K562 (cell line): ENCODE results near the gene TPGS1. TPM values are rescaled to one million over a fixed set of nuclear protein-coding genes. Genes with fewer than 3 reads are reported as not detected.
A peak's percentile ranks its signal among the peaks of the same experiment; 100 is the strongest.

Source experiments
- ARNT ChIP-seq, 2 experiments: fragments of 450-650 bp; IDR thresholded peaks; 2 replicates each; pipeline ENCODE4 v1.6.1; 2016; ENCODE audit warnings: mild to moderate bottlenecking in 1 of 2
- MEIS2 ChIP-seq: fragments of 450-650 bp; IDR thresholded peaks from 2 replicates; pipeline ENCODE4 v1.6.1; 2014; ENCODE audit warnings: mild to moderate bottlenecking; ENCODE audit not compliant: partially characterized antibody
- POLR2B ChIP-seq: fragments of 450-650 bp; IDR thresholded peaks from 2 replicates; pipeline ENCODE4 v1.6.1; 2018; ENCODE audit warnings: low read depth; ENCODE audit not compliant: partially characterized antibody
- RB1 ChIP-seq: fragments of 450-650 bp; IDR thresholded peaks from 2 replicates; pipeline ENCODE4 v1.6.1; 2017; ENCODE audit warnings: low read depth, mild to moderate bottlenecking
- RBM34 ChIP-seq: fragments of 200-400 bp; formaldehyde crosslinking; IDR thresholded peaks from 2 replicates; pipeline ENCODE4 v1.6.1; 2018; ENCODE audit warnings: low read length, borderline replicate concordance; ENCODE audit not compliant: insufficient read depth
- WHSC1 ChIP-seq: IDR thresholded peaks from one replicate; pipeline ENCODE4 v1.6.1; 2012; ENCODE audit warnings: low read length, control low read depth, inconsistent platforms
- ZNF408 ChIP-seq: fragments of 250-450 bp; sonication (Bioruptor Pico); IDR thresholded peaks from 2 replicates; pipeline ENCODE4 v1.4.0; 2020; ENCODE audit warnings: low read depth, mild to moderate bottlenecking, moderate library complexity
- ZNF431 ChIP-seq: sonication (generic); formaldehyde crosslinking; IDR thresholded peaks from 2 replicates; pipeline ENCODE4 v1.8.0; 2022; ENCODE audit warnings: mild to moderate bottlenecking, missing genetic modification reagents
- ZNF592 ChIP-seq: fragments of 450-650 bp; IDR thresholded peaks from 2 replicates; pipeline ENCODE4 v1.6.1; 2017; ENCODE audit warnings: antibody characterized with exemption, mild to moderate bottlenecking
- polyA plus RNA-seq, 8 experiments: library from polyadenylated mRNA; depleted of rRNA in 4 of 8; stranded (reverse) in 5 of 8; unstranded in 3 of 8; fragments of >200 nt; fragmentation: Nextera tagmentation in 2 of 8; fragmentation: Illumina TruSeq in 1 of 8; extraction: Ambion mirVana in 2 of 8; extraction: Trizol in 1 of 8; gene quantifications; 2 replicates each; pipeline versions ENCODE4 v1.2.1 to v1.2.3, GENCODE V29; 2011 to 2014; ENCODE audit warnings: inconsistent platforms in 1 of 8, missing spikeins in 1 of 8
- total RNA-seq, 7 experiments: library from RNA; depleted of rRNA in 6 of 7; stranded (reverse); fragments of >200 nt in 6 of 7; fragmentation: Illumina TruSeq in 2 of 7; extraction: Trizol in 2 of 7; gene quantifications; 2 replicates each; pipeline versions ENCODE4 v1.2.1 to v1.2.3, GENCODE V29; 2011 to 2021; ENCODE audit warnings: low replicate concordance in 1 of 7
- TF ChIP-seq, protein P1 (sequence below), 2 experiments: IDR thresholded peaks; 2 replicates each; pipeline ENCODE4 v1.6.1; 2012; ENCODE audit warnings: improper control_type of control experiment in 2 of 2, low read depth in 2 of 2, low read length in 2 of 2, borderline replicate concordance in 1 of 2
- TF ChIP-seq, protein P2 (sequence below): fragments of 250-450 bp; sonication (Bioruptor Pico); IDR thresholded peaks from 2 replicates; pipeline ENCODE4 v1.4.0; 2020; ENCODE audit warnings: borderline replicate concordance
- TF ChIP-seq, protein P3 (sequence below), 2 experiments: IDR thresholded peaks in 1 of 2; conservative IDR thresholded peaks in 1 of 2; 2 replicates each; pipeline ENCODE4 v1.6.1; 2016; ENCODE audit warnings: low read depth in 2 of 2, mild to moderate bottlenecking in 1 of 2, missing compliant biosample characterization in 1 of 2, missing genetic modification characterization in 1 of 2, moderate library complexity in 1 of 2

The TPGS1 gene
- total and polyA plus RNA-seq, 9 of the 15 experiments (the other 6 are each of a cell fraction or from before 2014, with no cell fraction given): 0.30 to 31.6 (median 1.2) TPM; not detected in 2

DNA sequence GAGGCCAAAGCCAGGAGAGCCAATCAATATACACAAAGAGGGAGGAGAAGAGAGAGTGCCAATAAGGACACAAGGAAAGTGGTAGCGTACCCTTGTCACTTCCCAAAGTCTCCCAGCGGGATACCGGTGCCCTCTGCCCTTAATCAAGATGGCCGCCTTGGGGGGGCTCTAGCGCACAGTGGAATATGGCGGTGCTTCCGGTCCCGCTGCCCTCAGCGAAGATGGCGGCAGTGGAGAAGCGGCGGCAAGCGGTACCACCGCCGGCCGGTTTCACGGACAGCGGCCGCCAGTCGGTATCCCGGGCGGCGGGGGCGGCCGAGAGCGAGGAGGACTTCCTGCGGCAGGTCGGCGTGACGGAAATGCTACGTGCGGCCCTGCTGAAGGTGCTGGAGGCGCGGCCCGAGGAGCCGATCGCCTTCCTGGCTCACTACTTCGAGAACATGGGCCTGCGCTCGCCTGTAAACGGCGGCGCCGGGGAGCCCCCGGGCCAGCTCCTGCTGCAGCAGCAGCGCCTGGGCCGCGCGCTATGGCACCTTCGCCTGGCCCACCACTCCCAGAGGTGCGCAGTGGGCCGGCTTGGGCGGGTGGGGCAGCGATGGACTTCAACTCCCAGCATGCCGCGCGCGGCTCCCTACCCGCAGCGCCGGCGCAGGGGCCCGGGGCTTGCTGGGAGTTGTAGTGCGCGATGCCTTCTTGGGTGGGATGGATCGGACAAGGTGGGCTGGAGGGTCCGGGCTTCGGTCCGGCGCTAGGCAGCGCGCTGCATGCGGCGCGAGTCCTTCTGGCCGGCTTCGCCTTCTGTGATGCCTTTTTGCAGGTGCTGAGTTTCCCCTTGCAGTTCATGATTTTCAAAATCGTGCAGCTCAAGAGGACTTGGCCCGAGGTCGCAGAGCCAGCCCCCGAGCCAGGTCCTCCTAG lies at the start of gene TPGS1 (continued):
- TF ChIP-seq ZNF592 (peak; percentile 76; the same call in 1 of the 2 replicates), ARNT (IDR thresholded peaks at IDR 0.05) (peak; percentile 56 to 67; a peak in 1 of 4 replicates), RBM34 (no peak), POLR2B (peak; percentile 72), MEIS2 (no peak), WHSC1 (no peak), ZNF408 (CRISPR knock-in tag) (no peak), ZNF431 (CRISPR knock-in tag) (peak; percentile 56; the same call in 1 of the 2 replicates), RB1 (peak; percentile 93)
- TF ChIP-seq, protein P1, sequence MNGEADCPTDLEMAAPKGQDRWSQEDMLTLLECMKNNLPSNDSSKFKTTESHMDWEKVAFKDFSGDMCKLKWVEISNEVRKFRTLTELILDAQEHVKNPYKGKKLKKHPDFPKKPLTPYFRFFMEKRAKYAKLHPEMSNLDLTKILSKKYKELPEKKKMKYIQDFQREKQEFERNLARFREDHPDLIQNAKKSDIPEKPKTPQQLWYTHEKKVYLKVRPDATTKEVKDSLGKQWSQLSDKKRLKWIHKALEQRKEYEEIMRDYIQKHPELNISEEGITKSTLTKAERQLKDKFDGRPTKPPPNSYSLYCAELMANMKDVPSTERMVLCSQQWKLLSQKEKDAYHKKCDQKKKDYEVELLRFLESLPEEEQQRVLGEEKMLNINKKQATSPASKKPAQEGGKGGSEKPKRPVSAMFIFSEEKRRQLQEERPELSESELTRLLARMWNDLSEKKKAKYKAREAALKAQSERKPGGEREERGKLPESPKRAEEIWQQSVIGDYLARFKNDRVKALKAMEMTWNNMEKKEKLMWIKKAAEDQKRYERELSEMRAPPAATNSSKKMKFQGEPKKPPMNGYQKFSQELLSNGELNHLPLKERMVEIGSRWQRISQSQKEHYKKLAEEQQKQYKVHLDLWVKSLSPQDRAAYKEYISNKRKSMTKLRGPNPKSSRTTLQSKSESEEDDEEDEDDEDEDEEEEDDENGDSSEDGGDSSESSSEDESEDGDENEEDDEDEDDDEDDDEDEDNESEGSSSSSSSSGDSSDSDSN (IDR thresholded peaks at IDR 0.05; ENCODE audit: borderline replicate concordance in 1 of 2, low read depth in 2 of 2, low read length in 2 of 2): 0 out of 4 replicates have a peak, but pooled peaks of 1 of the 2 experiments have one; percentile 26
- TF ChIP-seq, protein P2, sequence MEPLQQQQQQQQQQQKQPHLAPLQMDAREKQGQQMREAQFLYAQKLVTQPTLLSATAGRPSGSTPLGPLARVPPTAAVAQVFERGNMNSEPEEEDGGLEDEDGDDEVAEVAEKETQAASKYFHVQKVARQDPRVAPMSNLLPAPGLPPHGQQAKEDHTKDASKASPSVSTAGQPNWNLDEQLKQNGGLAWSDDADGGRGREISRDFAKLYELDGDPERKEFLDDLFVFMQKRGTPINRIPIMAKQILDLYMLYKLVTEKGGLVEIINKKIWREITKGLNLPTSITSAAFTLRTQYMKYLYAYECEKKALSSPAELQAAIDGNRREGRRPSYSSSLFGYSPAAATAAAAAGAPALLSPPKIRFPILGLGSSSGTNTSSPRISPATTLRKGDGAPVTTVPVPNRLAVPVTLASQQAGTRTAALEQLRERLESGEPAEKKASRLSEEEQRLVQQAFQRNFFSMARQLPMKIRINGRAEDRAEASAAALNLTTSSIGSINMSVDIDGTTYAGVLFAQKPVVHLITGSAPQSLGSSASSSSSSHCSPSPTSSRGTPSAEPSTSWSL (CRISPR knock-in tag): 0 out of 2 replicates have a peak, but pooled peaks have one; percentile 60
- TF ChIP-seq, protein P3, sequence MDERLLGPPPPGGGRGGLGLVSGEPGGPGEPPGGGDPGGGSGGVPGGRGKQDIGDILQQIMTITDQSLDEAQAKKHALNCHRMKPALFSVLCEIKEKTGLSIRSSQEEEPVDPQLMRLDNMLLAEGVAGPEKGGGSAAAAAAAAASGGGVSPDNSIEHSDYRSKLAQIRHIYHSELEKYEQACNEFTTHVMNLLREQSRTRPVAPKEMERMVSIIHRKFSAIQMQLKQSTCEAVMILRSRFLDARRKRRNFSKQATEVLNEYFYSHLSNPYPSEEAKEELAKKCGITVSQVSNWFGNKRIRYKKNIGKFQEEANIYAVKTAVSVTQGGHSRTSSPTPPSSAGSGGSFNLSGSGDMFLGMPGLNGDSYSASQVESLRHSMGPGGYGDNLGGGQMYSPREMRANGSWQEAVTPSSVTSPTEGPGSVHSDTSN (CRISPR knock-in tag; IDR thresholded peaks at IDR 0.05; ENCODE audit: low read depth): no peak
- TF ChIP-seq, protein P3 (tag; conservative IDR thresholded peaks at IDR 0.05; ENCODE audit: low read depth): peak; percentile 29; the same call in 1 of the 2 replicates
